ENCODE data around the gene EFNB2. TPM values are rescaled to one million over a fixed set of nuclear protein-coding genes. Genes with fewer than 3 reads are reported as not detected.

EFNB2 gene
- total and polyA plus RNA-seq, 2 of the 8 experiments (the other 6 are each of a cell fraction or from before 2014, with no cell fraction given): 8.2 to 12.0 TPM

DNA sequence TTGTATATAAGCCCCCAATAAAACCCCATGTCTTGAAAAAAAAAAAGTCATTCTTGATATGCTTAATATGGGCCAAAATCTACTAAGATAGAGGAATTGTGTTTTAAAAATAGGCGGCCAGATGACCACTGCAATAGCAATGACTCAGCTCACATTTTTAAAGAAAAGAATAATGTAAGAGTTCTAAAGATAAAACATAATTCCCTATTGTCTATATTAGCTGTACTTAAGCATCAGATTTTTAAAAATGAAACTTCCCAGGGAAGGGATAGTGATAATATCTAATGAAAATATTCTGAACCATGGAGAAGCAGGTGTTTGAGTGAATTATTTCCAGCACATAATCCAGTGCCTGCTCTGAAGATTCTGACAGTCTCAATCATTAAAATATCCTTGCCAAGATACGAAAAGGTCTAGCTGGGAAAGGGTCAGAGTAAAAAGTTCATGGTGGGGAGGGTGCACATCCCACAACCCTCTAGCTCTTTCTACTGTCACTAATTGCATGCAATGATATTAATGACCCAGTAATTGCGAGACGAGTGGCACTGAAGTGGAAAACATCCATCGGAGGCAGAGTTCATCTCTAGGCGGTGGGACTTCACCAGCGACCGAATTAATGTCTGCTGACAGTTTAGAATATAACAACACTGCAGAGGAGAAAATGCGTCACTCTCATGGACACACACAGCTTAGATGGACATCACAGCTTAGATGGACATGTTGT, 31.6 kb downstream of the EFNB2 start:
- WGBS, 2 experiments (ENCODE audit: extremely low coverage in 1 of 2, insufficient coverage in 1 of 2, insufficient read length in 1 of 2, insufficient replicate concordance in 2 of 2, low coverage in 1 of 2, low lambda C conversion rate in 2 of 2, missing lambda C conversion rate in 1 of 2): 88% methylated on average over 9 of the region's 9 CpGs; no CpG with 5 or more reads in 1 of the 2 experiments
- H4K5ac ChIP-seq (ENCODE audit: insufficient read length, low read depth, low read length): no peak overlapping the region
- H4K20me1 ChIP-seq (replicated peaks in 1 of 2; ENCODE audit: control insufficient read depth in 1 of 2, insufficient read depth in 2 of 2, low read length in 2 of 2): no peaks in the 10 kb centered on the region
- no peak overlapping the region for H2BK12ac ChIP-seq (ENCODE audit: low read depth, low read length)
- H3K79me1 ChIP-seq (ENCODE audit: low read depth, low read length): no peaks in the 10 kb centered on the region; the same call in 1 of the 2 replicates
- no peak overlapping the region for H3K18ac ChIP-seq (ENCODE audit: extremely low read depth, low read length)
- no peaks in the 10 kb centered on the region for H3K23me2 ChIP-seq (ENCODE audit: low read depth, low read length)
- no peak overlapping the region for H2AK5ac ChIP-seq (ENCODE audit: low read depth, low read length)
- H2BK120ac ChIP-seq (replicated peaks; ENCODE audit: low read depth, low read length): no peak overlapping the region
- no peak for DNase-seq (ENCODE audit: low read depth in 1 of 2, low spot score in 2 of 2)
- H2BK5ac ChIP-seq (ENCODE audit: low read depth, low read length): no peak overlapping the region
- H2BK20ac ChIP-seq (ENCODE audit: low read length): no peak overlapping the region
- H3K9me3 ChIP-seq (ENCODE audit: insufficient read depth in 2 of 2, low read depth in 1 of 2, low read length in 1 of 2): no peaks in the 10 kb centered on the region
- no peak overlapping the region for H2AFZ ChIP-seq (ENCODE audit: low read length)
- no peak for FAIRE-seq
- ChIA-PET CTCF (ENCODE audit: partially characterized antibody) (interaction anchor here (0.7 to 1.4 kb wide), 6 partner anchors 11 to 954 kb away, joined by 3 to 4 read pairs (median 4); no protein-coding TSS in a partner anchor), POLR2A (ENCODE audit: partially characterized antibody) (interaction anchor here (1.3 kb wide), 1 partner anchor 38 kb away, joined by 4 read pairs; no protein-coding TSS in a partner anchor)
- H3K9ac ChIP-seq (replicated peaks in 1 of 4; ENCODE audit: extremely low read depth in 1 of 4, low read depth in 3 of 4, low read length in 3 of 4): no peak overlapping the region
- peaks cover 0 to 3% (median 3%) of the 10 kb centered on the region in 4 experiments; a peak in 5 of 7 replicates for H3K4me1 ChIP-seq (replicated peaks in 1 of 4; ENCODE audit: control insufficient read depth in 3 of 4, insufficient read depth in 4 of 4, low read length in 3 of 4)
- no peak overlapping the region for H2BK15ac ChIP-seq (ENCODE audit: low read length)
- H3K27ac ChIP-seq (ENCODE audit: low read depth, low read length): no peak overlapping the region
- peaks cover 0 to 1% (median 0%) of the 10 kb centered on the region in 4 experiments; a peak in 1 of 7 replicates for H3K27me3 ChIP-seq (replicated peaks in 1 of 4; ENCODE audit: control insufficient read depth in 3 of 4, extremely low read depth in 1 of 4, insufficient read depth in 3 of 4, low read length in 3 of 4)
- H3K36me3 ChIP-seq (ENCODE audit: control insufficient read depth in 2 of 4, insufficient read depth in 4 of 4, low read length in 3 of 4): no peaks in the 10 kb centered on the region; a peak in 2 of 8 replicates
- no peak overlapping the region for H4K91ac ChIP-seq (replicated peaks; ENCODE audit: insufficient read length, low read length)
- no peak overlapping the region for H3K4me3 ChIP-seq (ENCODE audit: extremely low read depth in 1 of 4, insufficient read depth in 2 of 4, low read depth in 3 of 4, low read length in 4 of 4)
- no peak overlapping the region for H3K23ac ChIP-seq (ENCODE audit: insufficient read length)
- TF ChIP-seq, protein P1, sequence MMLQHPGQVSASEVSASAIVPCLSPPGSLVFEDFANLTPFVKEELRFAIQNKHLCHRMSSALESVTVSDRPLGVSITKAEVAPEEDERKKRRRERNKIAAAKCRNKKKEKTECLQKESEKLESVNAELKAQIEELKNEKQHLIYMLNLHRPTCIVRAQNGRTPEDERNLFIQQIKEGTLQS (IDR thresholded peaks at IDR 0.05; ENCODE audit: insufficient read depth, low read depth, low read length): no peak
- TF ChIP-seq, protein P2, sequence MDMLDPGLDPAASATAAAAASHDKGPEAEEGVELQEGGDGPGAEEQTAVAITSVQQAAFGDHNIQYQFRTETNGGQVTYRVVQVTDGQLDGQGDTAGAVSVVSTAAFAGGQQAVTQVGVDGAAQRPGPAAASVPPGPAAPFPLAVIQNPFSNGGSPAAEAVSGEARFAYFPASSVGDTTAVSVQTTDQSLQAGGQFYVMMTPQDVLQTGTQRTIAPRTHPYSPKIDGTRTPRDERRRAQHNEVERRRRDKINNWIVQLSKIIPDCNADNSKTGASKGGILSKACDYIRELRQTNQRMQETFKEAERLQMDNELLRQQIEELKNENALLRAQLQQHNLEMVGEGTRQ (IDR thresholded peaks at IDR 0.05; ENCODE audit: low read length): no peak
- no peak for TF ChIP-seq GABPA (IDR thresholded peaks at IDR 0.05; ENCODE audit: borderline replicate concordance, insufficient read depth, low read length)
- TF ChIP-seq TAF7 (optimal IDR thresholded peaks at IDR 0.05; ENCODE audit: borderline replicate concordance, low read depth, low read length): no peak
- TF ChIP-seq TBP (IDR thresholded peaks at IDR 0.05; ENCODE audit: low read depth, low read length): no peak
- no peak for TF ChIP-seq HDAC2 (IDR thresholded peaks at IDR 0.05; ENCODE audit: borderline replicate concordance in 1 of 2, low read depth in 2 of 2, low read length in 2 of 2)
- TF ChIP-seq, protein P3, sequence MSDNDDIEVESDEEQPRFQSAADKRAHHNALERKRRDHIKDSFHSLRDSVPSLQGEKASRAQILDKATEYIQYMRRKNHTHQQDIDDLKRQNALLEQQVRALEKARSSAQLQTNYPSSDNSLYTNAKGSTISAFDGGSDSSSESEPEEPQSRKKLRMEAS (IDR thresholded peaks at IDR 0.05): no peak
- peaks cover 3 to 12% of the 10 kb centered on the region in 2 experiments; a peak in 2 of 4 replicates for H3K79me2 ChIP-seq (ENCODE audit: control insufficient read depth in 1 of 2, insufficient read depth in 2 of 2, low read length in 2 of 2)
- no peak overlapping the region for H3K4me2 ChIP-seq (ENCODE audit: insufficient read depth in 1 of 2, low read depth in 2 of 2, low read length in 2 of 2)
- no peak overlapping the region for H3K56ac ChIP-seq (replicated peaks; ENCODE audit: insufficient read length, low read depth, low read length)
- no peak overlapping the region for H3K4ac ChIP-seq (replicated peaks; ENCODE audit: insufficient read length, low read depth, low read length)
- H3K14ac ChIP-seq (ENCODE audit: insufficient read length): no peak overlapping the region
- H4K8ac ChIP-seq (ENCODE audit: extremely low read depth, insufficient read depth, low read length): no peak overlapping the region

Data from H1 (cell line).